Measurements from ENCODE around the gene MLANA.

MLANA gene, protein sequence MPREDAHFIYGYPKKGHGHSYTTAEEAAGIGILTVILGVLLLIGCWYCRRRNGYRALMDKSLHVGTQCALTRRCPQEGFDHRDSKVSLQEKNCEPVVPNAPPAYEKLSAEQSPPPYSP

DNA sequence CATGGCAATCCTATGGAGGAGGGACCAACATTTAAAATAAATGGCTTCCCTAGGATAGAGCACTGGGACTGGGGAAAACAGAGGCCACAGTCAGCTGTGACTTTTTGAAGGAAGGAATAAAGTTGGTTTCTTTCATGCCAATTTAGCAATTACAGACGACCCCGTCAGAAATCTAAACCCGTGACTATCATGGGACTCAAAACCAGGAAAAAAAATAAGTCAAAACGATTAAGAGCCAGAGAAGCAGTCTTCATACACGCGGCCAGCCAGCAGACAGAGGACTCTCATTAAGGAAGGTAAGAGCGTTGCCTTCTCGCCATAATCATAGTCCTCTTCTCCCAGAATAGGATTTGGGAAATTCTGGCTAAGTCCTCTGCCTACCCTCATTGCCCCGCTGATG is at the start of gene MLANA:
Gene MLANA (plus strand): TSS at position 249 of the 400 bp plus-strand sequence. CDS start 1,586 bp downstream, outside the sequence.
- DNase-seq = no peak

DNA sequence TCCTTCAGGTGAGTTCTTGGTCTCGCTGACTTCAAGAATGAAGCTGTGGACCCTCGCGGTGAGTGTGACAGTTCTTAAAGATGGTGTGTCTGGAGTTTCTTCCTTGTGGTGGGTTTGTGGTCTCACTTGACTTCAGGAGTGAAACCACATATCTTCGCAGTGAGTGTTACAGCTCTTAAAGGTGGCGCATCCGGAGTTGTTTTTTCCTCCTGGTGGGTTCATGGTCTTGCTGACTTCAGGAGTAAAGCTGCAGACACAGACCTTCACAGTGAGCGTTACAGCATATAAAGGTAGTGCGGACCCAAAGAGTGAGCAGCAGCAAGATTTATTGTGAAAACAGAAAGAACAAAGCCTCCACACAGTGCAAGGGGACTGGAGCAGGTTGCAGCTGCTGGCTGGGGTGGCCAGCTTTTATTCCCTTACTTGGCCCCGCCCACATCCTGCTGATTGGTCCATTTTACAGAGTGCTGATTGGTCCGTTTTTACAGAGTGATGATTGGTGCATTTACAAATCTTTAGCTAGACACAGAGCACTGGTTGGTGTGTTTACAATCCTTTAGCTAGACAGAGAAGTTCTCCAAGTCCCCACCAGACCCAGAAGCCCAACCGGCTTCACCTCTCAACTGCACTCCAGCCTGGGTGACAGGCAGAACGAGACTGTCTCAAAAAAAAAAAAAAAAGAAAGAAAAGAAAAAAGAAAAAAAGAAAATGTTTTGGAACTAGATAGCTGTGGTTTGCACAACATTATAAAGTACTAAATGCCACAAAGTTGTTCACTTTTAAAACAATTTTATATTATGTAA is 48.7 kb upstream of the MLANA start:
- DNase-seq = no peak

DNA sequence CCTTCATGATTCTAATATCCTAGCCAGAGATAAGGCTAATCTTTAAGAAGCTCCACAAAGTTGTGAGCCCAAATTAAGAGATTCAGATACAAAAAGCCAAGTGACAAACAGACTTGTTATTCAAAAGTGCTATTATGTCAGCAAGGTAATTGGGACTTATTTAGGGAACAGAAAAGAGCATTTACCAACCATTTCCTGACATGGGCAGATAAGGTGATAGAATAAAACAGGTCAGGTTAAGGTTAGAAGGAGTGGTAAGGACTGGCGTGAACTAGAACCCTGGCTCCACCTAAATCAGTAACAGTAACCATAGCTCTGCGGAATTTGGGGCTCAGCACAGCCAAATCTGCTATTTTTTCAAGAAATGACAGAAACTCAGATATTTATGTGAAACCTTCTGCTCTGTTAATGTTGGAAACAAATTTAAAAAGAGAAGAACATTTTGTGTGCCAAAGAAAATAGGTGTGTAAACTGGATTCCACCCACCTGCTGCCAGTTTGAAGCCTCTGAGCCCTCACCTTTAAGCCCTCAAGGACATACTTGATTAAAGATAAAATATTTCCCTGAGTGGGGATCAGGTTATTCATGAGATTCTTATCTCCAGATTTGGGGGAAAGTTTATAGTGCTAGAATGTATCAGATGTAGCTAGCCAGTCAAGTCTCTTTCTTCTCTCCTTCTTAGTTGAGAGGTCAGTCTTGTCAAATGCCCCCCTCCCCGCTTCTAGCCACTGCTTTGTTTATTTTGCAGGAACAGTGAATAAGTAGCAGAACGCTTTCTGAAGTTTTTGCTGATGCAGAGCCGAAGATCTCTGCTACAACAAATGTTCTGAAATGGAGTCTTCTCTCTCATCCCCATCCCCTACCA is 47.5 kb upstream of the MLANA start:
- DNase-seq = no peak

DNA sequence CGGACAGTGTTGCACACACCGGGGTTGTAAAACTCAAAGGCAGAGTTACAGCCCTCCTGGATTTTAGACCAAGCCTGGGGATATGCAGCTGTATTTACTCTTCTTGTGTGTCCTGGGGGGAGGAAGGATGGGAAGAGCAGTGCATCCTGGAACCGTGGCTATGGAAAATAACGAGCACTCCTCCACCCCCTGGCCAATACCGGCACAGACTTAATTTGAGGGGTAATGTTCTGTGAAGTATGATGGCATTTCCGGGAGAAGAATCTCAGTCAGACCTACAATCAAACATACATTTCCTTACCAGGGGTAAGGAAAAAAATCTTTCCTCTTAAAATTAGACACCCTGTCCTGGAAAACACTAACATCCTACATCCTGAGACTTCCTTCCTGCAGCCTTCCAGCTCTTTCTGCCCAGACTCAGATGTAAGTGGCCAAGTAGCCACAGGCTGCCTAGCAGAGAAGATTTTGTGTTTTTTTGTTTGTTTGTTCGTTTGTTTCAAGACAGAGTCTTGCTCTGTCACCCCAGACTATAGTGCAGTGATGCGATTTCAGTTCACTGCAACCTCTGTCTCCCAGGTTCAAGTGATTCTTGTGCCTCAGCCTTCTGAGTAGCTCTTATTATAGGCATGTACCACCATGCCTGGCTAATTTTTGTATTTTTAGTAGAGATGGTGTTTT is 46.8 kb upstream of the MLANA start:
- DNase-seq = peak; percentile 81

DNA sequence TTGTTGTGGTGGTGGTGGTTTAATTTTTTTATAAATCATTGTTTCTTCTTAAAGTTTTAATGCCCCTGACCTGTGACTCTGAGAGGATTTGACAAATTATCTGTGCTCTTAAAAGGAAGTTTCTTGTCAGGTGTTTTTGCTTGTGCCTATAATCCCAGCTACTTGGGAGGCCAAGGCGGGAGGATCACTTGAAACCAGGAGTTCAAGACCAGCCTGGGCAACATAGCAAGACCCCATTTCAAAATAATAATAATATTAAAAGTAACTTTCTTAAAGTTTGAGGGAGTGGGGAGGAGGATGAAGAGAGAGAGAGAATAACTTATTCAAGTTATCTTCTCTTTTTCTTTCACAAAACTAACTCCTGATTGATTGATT is 45.5 kb upstream of the MLANA start:
- no peak for DNase-seq

DNA sequence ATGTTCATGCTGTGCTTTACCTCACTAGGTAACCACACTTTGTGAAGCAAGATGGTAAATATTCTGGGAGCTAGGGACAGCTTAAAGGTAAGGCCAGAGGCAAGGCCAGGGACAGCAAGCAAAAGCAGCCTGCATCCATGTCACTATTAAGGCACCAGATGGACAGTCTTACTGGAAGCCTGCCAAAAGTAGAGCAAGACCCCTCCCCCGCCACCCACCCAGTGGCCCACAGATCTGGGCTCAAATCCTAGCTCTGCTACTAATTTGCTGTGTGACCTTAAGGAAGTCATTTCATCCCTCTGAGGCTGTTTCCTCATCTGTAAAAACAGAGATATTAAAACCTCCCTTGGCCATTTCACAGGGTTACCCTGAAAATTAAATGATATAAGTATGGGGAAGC is 44.6 kb upstream of the MLANA start:
- no peak for DNase-seq

DNA sequence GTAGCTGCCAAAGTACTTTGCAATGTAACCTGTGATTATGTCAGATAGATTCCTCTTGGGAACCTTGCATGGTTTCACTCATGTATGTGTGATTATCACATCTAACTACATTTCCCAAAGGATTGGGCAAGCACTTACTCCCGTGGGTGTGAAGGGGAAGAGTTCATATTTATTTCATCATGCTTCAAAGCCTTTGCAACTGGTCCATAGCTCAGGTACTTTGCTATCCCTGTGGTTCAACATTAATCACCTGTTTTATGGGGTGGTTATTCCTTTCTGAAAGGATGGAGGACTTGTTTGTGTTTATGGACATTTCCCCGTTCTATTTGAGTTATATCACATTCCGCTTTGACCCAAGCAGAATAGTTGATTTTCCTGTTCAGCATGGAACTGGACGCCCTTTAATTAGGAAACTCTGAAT is 44.2 kb upstream of the MLANA start:
- peak; percentile 53 for DNase-seq

DNA sequence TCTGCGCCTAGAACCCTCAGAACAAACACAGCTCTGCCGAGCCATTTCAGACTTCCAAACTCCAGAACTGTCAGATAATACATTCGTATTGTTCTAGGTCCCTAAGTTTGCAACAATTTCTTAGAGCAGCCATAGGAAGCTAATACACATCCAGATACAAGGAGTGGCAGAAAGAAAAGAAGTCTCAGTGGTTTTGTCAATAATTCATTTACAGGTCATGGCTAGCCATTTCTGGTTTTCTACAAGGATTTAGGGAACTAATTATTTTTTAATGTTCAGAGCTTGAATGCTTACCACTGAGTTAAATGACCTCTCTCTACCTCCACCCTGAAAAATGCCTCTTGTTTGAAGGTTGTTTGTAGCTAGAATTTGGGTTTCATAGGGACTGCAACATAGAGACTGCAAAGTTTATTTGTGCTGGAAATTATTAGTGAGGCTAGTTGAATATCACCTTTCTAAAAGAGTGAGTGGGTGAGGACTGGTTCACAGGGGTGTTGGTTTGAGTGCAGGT is 42.3 kb upstream of the MLANA start:
- no peak for DNase-seq

DNA sequence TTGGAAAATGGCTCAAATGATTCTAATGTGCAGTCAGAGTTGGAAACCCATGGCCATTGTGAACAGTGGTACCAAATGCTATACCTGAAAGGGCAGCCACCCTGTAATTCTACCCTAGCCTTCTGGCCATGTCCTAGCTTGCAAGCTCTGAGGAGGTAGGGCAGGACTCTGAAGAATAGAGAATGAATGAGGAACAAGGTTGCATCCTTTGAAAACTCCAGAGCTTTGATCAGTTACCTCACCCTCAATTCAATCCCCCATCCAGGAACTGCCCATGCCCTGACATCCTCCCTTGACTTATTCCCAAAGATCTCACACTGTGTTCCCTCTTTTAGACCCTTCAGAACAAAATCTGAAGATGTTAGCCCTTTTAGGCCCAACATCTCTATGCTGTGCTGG is 40.0 kb upstream of the MLANA start:
- no peak for DNase-seq

DNA sequence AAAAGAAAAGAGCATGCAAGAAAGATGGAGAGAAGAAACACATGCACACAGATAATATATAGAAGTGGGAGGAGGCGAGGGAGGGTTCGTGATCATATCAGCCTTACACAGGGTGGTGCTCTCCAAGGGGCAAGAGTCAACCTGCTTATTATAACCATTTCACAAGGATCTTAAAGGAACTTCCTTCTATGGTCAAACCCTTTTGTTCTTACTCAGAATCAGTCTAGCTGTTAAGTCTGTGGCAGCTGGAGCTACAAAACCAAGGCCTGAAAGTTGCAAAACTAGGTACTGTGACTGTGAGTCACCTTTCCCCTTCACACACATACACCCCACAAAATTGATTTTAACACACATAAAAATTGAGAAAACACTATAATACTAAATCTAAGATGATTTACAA is 39.2 kb upstream of the MLANA start:
- no peak for DNase-seq

DNA sequence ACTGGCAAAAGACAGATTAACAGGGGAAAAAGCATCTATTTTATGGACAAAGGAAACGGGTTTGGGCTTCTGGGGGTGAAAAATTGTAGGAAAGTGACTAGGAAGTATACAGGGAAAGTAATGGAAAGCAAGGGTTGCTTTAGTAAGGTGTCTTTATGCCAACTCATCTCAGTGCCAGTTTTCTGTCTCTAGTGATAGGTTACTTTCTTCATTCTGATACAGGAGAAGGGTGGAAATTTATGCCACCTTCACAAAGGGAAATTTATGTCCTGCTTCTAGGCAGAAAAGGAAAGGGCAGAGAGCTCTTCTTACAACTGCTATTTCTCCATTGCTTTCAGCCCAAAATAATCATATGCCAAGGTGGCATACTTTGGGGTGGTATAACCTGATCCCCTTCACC is 37.7 kb upstream of the MLANA start:
- DNase-seq = no peak

DNA sequence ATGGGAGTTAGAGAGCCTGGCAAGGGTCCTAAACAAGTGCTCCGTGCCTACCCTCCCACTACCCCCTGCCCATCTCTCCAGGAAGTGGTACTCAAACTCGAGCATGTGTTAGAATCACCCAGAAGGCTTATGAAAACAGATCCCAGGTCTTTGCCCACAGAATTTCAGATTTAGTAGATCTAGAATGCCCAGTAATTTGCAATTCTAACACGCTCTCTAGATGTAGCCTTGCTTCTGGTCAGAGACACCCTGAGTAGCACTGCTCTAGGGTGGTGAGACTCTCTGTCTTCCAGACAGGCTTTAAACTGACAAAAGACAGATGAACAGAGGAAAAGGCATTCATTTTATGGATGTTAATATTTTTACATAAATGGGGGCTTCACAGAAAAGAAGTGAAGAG is 37.1 kb upstream of the MLANA start:
- no peak for DNase-seq

DNA sequence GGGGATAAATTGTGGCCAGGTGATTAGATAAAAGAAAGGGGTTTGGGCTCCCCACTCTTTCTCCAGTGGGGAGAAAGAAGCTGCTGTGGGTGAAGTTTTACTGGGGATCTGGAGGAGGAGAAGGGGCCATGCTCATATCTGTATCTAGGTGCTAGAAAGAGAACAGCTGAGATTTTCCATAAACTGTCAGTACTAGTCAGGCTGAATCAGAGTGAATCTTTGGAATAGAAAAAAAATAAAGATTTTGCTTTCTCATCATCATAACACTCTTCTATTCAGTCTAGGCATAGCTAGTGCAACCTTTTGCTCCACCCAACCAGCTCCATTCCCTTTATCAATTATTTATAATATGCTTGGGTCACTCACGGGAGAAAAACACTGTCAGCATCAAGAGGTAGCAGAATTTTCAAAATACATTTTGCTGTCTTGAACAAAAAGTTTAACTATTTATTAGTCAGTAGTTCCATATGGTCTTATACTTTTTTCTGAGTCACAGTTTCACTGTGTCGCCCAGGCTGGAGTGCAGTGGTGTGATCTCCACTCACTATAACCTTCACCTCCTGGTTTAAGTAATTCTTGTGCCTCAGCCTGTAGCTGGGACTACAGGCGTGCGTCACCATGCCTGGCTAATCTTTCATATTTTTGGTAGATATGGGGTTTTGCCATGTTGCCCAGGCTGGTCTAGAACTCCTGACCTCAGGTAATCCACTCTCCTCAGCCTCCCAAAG is 36.5 kb upstream of the MLANA start:
- DNase-seq = no peak

DNA sequence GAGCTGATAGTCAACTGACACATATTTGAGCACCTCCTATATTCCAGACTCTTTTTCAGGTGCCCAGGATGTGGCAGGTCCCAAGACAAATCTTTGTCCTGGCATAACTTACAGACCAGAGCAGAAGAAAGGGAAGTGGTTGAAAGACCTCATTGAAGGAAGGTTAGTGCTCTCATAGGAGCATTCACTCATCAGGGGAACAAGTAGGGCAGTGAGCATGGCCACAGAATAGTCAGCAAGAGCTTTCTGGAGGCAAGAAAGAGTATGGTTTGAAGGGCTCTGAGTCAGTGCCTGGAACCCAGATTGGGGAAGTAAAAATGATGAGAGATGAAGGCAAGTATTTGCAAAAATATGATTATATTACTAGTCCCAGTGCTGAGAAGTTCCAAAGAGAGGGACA is 32.8 kb upstream of the MLANA start:
- no peak for DNase-seq

DNA sequence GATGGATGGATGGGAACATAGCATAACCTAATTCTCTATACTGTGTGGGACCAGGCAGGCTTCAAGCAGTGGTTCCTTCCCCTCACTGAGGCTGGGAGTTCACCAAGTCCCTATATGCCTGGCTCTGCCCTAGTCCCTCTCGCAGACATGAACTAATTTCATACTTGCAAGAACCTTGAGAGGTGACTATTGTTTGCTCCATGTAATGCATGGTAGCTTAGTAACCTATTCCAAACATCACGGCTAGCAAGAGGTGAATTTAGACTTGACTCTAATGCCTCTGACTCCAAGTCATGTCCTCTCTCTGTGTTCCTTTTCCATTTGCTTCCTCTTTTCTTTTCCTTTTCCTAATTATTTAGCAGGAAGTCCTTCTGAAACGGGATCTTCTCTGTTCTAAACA is 31.9 kb upstream of the MLANA start:
- DNase-seq = no peak

DNA sequence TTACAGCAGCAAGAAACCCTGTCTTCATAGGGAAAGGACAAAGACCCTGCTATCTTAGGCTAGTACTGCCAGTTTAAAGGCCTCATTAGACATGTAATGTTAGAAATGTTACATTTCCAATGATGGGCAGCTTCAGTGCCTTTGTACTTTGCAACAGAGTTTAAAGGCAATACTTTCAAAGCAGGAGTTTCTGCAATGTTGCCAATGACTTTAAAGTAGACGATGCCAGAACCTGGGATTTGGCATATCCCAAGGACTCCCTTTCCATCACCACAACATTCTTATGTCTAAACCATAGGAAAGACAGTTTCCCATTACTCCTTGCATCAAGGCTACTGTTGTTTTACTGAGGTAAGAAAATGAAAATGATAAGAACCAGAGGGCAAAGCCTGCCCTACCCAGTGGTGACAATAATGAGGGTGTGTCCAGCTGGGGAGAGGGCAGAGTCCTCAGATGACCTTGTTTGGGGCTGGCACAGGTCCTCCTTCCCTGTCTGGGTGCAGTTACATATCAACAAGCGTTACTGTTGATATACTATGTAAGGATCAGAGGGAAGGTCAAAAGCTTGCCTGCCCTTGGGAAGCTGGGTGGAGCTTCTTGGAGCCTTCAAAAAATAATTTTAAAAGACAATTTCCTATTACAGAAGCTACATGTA is 27.5 kb upstream of the MLANA start:
- no peak for DNase-seq

DNA sequence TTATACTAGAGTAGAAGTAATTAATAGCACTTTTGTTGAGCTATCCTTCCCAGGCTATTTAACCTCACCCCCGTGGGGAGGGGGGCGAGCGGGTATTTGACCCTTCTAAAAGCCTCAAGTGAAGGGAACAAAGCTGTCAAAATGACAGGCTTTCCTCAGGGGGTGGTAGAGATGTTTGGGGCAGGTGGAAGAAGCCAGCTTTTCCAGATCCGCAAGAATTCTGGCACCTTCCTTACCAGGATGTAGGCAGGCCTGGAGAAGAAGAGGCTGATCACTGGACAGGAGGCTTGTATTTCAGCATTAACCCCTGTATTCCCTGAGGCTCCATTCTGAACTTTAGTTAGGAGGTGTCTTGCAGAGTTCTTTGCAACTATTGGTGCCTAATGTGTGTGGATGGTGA is 26.2 kb upstream of the MLANA start:
- no peak for DNase-seq

DNA sequence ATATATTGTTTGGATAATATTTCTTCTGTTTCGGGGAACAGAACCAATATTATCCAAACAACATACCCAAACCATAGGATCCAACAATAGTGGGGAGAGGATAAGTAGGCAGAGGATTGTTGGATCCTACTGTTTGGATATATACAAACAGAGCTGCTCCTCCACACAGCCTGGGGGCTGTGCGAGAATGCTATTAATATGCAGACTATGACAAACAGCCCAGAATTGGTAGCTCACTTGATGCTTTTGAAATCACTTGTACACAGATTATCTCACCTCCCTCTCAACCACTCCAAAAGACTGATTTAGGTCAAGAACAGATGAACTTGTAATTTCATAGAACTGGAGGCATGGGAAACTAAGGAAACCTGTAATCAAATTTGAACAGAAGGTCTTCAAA is 24.4 kb upstream of the MLANA start:
- DNase-seq = no peak

DNA sequence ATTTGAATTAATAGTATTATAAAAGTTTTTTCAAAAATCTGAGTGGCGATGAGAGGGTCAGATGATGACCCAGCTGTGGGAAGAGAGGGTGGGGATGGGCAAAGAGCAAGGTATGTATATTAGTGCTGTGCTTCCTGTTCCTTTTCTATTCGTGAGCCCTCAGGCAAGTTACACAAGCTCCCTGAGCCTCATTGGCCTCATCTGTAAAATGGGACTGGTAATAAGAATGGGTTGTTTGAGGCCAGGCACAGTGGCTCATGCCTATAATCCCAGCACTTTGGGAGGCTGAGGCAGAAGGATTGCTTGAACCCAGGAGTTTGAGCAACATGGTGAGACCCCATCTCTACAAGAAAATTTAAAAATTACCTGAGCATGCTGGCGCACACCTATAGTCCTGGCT is 24.0 kb upstream of the MLANA start:
- no peak for DNase-seq

DNA sequence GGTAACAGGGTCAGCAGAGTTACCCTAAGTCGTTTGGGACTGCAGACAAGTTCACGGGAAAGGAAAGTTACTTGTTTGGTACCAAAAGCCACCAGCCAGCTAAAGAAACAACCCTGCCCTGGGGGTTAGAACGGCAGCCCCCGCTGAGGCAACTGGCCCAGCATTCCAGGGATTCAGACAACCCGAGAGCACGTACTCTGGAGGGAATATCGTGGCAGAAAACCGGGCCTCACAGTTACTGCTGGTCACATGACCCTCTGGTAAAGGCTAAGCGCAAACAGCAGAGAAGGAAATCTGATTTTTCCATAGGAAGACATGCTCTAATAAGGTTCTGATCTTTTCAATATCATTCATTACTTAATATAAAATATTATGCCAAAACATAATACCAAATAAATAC is 22.5 kb upstream of the MLANA start:
- no peak for DNase-seq

DNA sequence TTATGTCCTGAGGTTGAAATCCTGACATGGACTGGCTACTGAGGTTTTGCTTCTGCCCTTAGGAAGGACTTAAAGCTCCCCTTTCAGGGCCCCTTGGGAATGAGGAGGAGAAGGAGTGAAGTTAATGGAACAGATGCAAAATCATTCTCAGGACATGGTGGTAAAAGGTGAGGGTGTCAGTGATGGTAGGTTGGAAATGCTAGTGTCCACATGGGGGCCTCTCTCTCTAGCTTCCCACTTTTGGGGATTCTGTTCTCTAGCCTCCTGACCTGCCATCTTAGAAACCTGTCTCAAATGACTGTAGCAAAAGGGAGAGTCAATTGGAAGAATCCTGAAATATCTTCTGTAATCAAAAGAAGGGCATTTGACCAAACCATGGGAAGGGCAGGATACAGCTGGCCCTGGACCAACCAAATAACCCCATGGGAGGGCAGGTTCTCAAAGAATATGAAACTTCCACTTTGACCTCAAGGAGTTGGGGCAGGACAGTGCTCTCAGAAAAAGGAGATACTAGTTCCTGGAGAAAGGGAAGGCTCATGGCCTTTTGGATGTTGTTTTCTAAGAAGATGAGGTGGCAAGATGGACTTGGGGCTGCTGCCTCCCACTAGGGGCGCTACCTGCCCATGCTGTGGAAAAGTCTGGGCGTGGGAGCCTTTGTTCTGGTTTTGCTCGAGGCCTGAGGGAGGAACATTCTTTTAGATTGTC is 21.2 kb upstream of the MLANA start:
- no peak for DNase-seq

DNA sequence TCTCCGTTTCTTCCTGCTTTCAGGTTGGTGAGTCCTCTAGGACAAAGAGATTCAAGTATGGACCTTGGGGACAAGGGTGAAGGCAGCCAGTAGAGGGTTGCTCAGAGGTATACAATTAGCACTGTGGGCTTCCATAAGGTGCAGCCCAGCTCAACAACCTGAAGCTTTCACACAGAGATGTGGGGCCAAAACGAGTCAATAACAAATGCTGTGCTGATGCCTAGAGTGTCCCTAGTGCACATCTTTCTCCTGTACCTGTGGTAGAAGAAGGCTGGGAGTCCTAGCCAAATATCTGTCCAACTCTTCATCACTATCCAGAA is 20.7 kb upstream of the MLANA start:
- no peak for DNase-seq

All from DMS153 (cell line).